AG09319 (cell line): ENCODE data around the gene SPTBN5.

Experiments used
- DNase-seq: peaks from one replicate; pipeline ENCODE4 v3.0.0-alpha.2; 2010; ENCODE audit warnings: low read depth; ENCODE audit errors: extremely low read depth
- TF ChIP-seq, protein P1 (sequence below): IDR thresholded peaks from 2 replicates; pipeline ENCODE4 v1.5.1; 2011; ENCODE audit warnings: low read depth, mild to moderate bottlenecking, inconsistent platforms, low read length, moderate library complexity

SPTBN5 gene

DNA sequence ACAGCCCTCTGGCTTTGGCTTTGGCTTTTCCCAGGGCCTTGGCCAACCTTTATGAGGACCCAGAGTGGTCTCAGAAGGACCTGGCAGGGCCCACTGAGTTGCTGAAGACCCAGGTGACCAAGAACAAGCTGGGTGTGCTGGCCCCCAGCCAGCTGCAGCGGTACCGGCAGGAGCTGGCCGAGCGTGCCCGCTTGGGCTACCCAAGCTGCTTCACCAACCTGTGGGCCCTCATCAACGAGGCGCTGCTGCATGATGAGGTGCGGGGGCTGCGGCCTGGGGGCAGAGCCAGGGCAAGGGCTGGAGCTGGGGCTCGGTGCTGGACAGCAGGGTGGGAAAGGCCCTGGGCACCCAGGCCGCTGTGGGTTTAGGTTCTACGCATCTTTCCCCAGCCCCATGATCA, 49.0 kb downstream of the SPTBN5 start:
- no peak for DNase-seq
- TF ChIP-seq, protein P1, sequence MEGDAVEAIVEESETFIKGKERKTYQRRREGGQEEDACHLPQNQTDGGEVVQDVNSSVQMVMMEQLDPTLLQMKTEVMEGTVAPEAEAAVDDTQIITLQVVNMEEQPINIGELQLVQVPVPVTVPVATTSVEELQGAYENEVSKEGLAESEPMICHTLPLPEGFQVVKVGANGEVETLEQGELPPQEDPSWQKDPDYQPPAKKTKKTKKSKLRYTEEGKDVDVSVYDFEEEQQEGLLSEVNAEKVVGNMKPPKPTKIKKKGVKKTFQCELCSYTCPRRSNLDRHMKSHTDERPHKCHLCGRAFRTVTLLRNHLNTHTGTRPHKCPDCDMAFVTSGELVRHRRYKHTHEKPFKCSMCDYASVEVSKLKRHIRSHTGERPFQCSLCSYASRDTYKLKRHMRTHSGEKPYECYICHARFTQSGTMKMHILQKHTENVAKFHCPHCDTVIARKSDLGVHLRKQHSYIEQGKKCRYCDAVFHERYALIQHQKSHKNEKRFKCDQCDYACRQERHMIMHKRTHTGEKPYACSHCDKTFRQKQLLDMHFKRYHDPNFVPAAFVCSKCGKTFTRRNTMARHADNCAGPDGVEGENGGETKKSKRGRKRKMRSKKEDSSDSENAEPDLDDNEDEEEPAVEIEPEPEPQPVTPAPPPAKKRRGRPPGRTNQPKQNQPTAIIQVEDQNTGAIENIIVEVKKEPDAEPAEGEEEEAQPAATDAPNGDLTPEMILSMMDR = no peak

- DNase-seq = no peak
- TF ChIP-seq, protein P1 = no peak
Observed at GRCh38 chr15:41843571-41843970, 50.3 kb downstream of the SPTBN5 start.

DNA sequence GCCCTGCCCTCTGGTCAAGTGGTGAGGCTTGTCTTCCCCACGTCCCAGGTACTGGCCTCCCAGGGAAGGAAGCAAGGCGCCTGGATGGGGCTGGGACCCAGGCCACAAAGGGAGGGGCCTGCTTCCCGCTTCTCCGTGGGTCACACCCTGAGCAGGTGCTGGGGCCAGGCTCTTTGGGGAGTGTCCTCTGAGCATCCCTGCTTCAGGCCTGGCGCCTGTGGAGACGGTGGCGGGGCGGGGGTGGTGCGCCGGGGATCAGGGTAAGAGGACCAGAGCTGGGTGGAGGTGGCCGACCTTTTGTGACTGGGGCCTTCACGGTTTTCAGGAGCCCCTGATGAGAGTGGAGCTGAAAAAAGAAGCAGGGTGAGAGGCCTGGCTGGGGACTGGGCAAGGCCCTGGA, 51.6 kb downstream of the SPTBN5 start:
- TF ChIP-seq, protein P1 = no peak
- no peak for DNase-seq

- no peak for DNase-seq
- TF ChIP-seq, protein P1 = no peak
Observed at GRCh38 chr15:41841131-41841530, 52.7 kb downstream of the SPTBN5 start.

DNA sequence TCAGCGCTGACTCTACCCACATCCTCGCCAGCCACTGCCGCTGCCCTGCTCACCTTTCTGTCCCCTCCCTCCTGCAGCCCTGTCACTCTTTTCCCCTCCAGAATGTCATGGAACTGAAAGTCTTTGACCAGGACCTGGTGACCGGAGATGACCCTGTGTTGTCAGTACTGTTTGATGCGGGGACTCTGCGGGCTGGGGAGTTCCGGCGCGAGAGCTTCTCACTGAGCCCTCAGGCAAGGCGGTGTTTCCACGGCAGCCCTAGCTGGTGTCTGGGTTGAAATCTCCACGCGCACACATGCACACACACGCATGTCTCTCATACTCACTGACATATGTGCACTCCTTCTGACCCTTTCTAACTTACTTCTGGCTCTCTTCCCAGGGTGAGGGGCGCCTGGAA, 53.2 kb downstream of the SPTBN5 start:
- TF ChIP-seq, protein P1 = no peak
- no peak for DNase-seq

DNA sequence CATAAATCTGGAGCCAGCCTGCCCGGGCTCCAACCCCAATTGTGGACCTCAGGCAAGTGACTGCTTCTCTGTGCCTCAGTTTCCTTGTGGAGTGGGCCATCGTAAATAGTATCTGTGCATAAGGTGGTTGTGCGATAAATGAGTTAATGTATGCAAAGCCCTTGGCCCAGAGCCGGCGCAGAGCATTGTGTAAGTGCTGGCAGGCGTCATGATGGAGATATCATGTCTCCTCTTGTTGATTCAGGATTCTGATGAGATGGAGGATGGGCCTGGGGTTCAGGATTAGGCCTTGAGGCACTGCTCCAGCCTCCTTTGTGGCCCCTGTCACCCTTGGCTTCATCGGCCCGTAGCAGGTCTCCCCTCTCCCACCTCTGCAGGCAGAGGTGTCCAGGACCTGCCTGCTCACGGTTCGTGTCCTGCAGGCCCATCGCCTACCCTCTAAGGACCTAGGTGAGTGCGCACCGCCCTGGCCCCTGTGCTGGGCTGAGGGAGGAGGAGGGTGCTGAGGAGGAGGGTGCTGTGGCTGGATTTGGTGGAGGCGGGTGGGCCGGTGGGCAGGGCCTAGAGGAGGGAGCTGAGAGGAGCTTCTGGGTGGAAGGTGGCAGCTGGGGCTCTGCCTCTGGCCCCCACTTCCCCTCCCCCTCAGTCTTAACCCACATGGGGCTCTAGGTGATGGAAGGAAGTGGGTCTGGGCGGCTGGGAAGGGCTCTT, 53.9 kb downstream of the SPTBN5 start:
- TF ChIP-seq, protein P1 = no peak
- no peak for DNase-seq

DNA sequence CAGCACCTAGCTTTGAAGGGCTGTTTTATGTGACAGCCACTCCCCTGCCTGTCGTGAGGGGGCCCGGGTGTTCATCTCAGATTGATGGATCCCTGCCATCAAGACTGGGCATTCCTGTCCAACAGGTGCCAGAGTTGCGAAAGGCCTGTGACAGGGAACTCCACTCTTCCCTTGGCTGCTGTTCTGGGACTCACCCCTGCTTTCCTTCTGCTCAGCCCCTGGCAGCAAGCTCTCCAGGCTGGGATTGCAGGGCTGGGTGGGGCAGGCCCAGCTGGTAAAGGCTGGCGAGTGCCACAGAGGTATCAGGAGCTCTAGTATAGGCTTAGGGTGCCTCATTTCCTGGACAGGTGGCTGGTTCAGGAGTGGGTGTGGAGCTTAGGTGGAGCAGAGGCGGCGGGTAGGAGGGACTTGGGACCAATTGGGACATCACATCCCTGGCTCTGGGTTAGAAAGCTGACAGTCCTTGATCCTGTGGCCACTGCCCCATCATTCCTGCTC, 55.4 kb downstream of the SPTBN5 start, which contains the start of gene PLA2G4B:
Gene PLA2G4B, plus strand, starts transcription at position 448 of the 498 bp plus-strand sequence. CDS start 67 bp downstream, outside the sequence.
- TF ChIP-seq, protein P1 = no peak
- no peak for DNase-seq
